ENCODE data around the gene SORBS2.

Gene SORBS2

DNA sequence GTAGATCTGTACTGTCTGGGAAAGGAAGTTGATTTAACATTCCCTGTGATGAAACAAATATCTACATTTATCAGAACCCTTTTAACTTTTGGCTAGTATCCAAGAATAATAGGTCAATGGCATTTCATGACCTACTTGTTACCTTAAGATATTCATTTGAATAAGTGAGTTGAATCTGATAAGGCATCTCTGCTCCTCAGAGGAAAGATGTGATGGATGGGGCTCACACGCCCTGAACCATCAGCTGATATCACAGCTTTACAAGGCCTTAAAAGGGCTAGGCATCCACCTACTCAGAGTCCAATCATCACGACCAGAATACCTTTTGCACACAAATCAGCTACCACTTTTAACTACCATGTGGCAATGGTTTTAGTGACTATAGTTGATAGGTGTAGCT lies 186.5 kb downstream of the SORBS2 start:
- DNase-seq: no peak

DNA sequence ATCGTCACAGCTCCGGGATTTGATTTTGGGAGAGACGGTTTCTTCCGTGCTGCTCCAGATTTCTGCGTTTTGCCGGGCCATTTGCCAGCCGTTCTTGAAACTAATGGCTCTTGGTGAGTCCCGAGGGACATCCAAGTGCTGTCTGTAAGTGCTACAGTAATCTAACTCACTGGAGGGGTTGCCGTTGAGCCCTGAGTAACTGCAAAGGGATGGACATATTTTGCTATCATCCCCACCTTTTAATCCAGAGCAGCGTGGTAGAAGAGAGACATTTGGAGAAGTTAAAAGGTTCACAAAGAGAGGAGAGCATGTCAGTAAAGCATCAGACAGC lies 187.8 kb downstream of the SORBS2 start:
- DNase-seq: no peak

DNA sequence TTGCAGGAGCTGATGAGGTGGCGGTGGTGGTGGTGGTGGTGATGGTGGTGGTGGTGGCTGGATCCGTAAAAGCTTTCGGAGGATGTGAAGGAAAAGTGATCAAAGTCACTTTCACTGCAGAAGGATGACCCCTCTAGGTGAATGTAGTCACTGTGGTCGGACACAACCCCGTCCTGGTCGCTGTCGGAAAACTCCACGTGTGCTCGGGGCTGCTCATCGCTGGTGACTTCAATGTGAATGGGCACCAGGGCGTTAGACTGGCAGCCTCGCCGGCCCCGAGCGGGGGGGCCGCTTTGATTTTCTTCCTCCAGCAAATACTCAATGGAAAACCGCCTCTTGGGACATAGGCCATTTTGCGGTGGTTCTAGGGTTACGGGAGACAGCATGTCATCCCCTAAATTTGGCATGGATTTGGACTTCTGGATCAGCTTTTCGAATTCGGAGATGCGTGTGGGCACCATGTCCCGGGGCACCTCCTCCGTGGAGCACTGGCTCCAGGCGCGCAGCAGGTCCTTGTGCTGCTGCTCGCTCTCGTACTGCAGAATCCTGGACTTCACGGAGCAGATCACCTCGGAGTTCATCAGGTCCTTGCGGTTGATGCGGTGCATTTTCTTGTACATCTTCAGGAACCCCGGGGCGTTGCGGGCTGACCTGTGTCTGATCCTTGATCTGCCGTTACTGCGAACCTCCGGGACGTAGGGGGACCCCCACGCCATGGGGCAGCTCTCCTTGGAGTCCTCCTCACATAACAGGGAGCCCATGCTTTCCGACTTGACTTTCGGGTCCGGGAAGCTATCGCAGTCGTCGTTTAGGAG lies 188.3 kb downstream of the SORBS2 start:
- DNase-seq: no peak

DNA sequence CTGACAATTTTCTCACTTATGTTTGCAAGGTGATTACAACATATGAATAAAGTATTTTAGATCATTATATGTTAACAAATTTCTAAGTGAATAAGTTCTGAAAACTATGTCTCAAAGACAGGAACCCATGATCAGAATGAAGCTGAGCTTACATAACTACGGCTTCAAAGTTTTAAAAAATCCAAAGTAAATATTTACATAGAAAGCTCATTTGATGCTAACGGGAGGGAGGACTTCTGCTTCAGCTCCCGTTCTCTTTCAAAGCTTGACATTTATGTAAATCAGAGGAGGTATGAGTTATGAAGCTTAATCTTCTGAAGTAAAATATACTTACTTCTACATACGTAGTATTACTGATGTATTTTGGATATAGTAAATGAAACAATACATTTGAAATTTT lies 203.8 kb downstream of the SORBS2 start:
- DNase-seq: no peak

DNA sequence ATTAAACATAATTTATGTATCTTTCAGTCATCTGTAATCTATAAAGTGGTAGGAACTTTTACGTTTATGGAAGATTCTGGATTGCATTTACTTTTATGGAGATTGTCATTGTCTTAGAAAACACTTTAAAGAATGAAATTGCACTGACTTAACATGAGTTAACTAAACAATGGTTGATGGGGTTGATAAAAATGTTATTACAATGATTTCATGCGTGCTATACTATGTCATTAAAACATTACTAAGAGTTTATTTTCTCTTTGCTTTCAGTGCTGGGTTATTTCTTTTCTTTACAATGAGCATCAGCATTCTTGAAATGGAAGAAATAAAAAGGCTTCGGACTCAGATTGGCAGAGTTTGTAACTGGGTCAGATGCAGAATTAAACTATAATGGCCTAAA lies 209.6 kb downstream of the SORBS2 start:
- DNase-seq: no peak

DNA sequence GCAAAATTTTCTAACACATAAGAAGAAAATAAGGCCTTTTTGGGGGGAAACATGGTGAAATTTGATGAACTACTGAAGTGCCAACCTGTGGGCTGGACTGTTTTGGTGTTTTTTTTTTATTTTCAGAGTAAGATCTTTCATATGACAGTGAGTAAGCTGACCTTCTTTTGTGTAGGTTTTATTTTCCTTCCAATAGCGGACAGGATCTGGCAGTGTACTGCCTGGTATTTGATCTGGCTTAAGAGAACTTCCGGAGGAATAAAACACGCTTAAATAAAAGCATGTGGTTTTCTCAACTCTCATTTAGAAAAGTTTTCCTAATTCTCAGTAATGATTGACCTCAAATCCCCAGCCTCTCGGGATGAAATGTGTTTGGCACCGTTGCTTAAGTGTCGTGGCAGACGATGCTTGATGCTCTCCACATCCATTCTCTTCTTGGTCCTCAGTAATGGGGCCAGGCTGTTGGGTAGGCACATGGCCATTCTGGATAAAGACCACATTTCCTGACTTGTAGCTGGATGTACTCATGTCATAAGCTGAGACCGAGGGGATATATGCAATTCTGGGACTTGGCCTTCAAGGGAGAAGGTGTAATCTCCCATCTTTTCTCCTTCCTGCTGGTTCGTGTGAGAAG lies 211.1 kb downstream of the SORBS2 start:
- DNase-seq: no peak

DNA sequence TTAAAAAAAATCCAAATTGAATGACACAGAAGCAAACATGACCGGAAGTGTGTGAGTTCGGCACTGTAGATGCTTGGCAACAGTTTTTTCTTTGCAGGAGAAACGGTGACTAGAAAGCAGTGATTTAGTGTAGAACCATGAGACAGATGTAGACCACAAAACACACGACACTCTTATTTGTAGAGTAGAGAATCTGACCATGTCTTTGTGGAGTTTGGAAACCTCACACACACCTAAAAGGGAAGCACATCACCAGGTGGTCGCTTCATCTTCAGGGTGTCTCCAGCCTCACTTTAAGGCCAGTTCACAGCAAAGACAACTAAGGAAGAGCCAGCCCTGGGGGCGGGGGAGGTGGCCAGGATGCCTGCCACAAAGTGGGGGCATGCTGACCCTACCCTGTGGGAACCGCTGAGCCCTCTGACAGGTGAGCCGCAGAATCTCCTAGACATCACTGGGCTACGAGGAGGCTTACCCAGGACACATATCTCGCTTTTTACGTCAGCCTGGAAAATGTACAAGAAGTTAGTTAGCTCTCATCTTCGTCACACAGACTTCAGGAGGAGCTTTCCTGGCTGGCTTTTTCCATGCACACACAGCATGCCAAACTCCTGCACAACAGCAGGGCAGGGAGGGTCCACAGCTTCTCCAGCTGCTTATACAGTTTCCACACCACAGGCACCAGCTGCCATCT lies 212.3 kb downstream of the SORBS2 start:
- no peak for DNase-seq

DNA sequence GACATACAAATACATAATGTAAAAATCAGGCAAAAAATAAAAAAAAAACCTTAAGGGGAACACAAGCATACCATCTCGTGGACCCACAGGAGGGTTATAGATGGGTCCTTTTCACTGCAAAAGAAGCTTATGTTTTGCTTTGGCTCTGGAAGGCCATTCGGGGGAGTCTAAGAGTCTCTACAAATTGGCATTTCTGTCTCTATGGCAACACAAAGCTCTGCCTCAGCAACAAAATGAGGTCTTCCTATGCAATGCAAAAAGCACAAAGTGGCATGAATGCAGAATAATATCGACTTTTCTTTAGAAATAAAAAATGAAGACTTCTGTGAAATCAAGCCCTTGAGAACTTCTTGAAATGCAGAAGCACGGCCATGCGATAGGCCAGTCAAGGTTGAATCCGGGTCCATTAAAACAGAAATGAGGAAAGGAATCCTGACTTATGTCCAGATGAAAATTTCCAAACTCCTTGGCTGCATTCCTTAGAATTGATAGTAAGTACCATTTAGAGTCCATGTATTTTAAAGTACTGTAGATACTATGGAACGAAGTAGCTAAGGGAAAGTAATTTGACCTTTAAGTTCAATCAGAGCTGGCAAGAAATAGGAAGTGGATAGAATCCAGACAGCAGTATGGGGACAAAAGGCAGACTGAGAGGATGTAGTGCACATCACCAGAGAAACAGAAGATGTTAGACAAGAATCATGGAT lies 213.0 kb downstream of the SORBS2 start:
- DNase-seq: no peak

DNA sequence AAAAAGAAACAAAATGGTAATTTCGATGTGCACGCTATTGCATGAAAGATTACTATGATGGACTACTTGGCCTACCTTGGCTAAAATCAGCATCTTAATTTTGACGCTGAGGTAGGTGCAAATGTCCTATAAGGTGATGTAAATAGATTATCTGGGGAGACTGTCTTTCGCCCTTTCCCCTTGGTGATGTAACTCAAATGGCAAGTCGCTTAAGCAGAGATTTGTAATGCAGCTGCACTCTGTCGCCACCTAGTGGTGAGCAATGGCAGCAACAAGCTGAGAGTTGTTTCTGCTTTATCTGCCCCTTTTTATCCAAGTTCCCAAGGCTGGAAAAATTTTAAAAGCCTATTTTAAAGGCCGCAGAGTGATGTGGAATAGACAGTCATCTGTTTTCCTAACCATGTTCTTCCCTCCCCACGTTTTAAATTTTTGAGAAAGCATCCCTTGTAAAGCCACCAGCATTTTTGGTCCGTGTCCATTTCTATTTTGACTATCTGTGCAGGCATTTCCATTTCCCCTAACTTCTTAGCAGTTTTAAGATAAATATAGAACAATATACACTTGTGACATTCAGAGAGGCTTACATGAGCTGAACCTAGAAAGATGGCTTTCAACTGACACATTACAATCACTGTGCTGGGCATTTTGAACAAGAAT lies 214.3 kb downstream of the SORBS2 start:
- peak; percentile 55 for DNase-seq

DNA sequence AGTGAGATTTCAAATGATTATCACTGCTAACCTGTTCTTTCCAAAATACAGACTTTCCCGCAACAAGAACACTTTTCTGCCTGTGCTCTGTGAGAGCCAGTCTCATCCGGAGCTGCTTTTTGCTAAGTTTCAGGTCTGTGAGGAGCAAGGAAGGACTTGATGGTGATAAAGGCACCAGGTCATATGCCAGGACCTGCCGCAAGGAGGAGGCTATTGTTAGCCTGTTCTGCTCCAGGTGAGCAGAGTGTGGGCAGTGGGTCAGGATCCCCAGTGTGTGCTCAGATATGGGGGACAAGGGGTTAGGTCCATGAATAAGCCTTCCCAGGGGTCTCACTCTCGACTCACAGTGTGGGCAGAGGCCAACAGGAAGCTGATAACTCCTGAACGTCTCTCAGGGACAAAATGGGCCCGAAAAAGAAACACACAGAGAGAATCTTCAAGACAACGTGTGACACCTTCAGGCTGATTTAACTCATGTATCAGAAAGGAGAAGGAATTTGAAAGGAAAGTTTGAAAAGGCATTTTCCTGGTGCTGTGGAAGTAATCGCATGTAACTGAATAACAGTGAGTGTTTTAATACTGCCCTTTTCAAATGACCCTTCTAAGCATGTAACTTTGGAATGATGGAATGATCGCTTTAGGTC lies 219.0 kb downstream of the SORBS2 start:
- no peak for DNase-seq

DNA sequence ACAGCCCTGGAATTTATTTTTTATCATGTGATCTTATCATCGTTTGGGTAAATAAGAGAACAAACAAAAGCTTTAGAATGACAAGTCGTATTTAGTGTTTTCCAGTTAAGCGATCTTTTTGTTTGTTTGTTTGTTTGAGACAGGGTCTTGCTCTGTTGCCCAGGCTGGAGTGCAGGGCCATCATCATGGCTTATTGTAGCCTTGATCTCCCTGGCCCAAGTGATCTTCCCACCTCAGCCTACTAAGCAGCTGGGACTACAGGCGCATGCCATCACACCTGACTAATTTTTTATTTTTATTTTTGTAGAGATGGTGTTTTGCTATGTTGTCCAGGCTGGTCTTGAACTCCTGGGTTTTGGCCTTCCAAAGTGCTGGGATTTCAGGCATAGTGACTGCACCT lies 219.6 kb downstream of the SORBS2 start:
- no peak for DNase-seq

DNA sequence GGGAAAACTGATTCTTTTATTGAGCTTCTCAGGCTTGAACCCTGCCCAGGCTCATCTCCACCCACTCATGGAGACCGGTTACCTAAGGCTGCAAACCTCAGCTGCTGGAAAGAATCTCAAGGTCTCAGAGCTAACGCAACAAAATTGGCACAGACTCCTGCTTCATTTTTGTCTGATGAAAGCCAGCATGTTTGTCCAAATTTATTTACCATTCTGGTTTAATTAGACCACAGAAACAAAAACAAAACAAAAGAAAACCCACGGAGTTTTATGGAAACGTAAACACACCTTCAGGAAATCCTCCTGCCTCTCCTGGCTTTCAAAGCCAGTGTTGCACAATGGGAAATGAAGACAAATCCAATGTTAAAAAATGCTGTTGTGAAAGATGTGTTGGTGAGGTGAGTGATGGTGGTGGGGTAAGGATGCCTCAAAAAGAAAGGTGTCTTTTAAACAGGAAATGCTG lies 220.3 kb downstream of the SORBS2 start:
- DNase-seq: no peak

DNA sequence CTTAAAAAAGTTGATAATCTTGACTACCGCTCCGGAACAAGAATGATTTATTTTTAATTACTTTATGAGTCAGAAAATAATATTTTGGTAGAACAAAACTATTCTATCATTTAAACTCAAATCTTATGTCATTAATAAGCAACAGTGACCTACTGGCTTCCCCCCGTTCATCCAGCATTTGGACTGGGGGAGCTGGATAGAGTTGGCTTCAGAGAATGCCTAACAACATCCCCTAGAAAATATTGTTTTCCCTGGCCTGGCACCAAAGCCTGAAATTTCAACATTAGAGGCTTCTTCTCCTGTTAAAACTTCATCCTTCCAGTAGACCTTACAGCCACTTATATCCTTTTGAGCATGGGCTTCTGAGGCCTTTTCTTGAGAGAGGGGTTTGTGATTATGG lies 221.0 kb downstream of the SORBS2 start:
- DNase-seq: no peak

DNA sequence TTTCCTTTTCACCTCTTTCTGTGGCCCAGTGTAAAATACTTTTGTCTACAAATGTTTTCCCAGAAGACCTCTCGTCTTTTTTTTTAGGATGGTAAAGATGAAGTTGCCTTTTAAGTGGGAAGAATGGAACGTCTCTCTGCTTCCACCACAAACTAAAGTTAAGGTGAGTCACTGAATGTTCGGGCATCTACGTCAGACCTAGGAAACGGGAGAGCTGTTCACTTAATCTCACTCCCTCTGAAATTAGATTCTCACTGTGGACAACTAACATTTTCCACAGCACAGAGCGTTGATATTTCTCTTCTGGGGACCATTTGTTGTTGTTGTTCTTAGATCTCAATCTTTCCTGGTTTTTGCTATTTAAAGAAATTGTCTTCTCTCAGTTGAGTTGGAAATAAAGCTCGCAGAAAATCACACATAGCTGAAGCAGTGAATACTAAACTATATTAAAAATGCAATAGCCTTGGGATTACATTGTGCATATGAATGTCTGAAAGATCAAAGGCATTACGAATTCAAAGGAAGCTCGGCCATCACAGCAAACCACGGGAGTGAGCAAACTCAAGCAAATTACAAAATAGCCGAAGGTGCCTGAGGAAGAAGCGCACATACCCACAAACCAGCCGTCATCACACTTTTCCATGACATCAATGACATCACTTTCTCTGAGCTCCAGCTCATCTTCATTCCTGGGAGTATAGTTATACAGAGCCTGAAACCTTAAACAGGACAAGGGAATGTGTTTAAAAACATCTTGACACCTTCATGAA lies 222.7 kb downstream of the SORBS2 start:
- DNase-seq: no peak

DNA sequence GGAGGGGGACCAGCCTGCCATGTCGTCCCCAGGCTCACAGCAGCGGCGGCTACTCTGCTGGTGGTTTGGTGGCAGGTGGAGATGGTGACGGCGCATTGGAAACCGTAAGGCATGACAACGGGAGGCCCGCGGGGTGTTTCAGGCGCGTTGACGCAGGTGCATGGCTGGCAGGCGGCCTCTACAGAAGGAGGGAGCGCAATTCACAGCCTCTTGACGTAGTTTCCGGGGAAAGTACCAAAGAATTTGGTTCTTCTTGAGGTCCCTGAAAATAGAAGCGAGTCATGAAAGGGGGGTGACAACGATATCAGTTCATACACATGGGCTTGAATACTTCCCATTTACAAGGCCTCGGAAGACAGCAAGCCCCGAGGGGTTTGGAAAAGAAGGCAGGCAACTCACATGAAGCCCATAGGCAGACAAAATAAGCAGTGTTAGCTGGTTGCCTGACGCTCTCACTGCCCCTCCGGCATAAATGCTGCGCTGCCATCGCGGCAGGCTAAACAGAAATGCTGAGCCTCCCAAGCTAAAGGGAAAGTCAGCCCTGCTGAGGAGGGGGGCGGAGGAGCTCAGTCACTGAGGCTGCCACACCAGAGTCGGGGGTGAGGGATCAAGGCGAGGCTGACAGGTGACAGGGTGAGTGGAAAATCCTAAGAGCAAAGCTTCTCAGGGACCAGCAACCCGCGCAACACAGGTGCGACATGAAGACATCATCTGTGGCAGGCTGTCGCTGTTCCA lies 224.4 kb downstream of the SORBS2 start:
- DNase-seq: peak; percentile 81

DNA sequence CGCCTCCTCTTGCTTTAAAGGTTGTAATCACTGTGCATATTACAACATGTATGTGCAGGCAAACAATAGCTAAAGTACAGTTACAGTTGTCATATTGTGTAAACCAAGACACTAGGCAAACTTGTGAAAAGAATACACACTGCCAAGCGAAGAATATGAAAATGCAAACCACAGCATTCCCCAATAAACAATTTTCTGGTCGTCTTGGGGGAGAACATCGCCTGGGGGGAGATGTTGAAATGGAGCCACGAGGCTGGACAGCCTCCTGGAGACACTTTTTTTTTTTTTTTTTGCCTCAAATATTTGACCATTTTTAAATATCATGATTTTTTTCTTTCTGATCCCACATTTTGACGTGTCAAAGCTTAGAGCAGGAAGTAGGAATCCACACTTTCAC lies 225.0 kb downstream of the SORBS2 start:
- no peak for DNase-seq

DNA sequence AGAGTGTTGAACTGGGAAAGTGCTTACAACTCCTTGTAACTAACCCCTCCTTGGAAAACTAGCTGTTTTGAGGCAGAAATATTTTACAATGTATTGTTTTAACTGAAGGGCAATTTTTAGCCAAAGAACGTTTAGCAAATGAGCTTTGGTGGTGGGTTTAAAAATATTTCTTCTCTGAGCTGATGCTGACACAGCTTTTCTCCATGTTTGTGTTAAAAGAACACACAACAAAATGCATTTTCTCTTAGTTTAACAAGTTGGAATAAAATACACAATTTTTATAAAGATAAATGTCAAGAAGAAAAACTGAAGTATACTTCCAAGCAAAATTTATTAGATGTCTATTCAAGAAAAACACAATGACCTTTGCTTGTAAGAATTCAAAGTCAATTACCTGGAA lies 226.8 kb downstream of the SORBS2 start:
- no peak for DNase-seq

DNA sequence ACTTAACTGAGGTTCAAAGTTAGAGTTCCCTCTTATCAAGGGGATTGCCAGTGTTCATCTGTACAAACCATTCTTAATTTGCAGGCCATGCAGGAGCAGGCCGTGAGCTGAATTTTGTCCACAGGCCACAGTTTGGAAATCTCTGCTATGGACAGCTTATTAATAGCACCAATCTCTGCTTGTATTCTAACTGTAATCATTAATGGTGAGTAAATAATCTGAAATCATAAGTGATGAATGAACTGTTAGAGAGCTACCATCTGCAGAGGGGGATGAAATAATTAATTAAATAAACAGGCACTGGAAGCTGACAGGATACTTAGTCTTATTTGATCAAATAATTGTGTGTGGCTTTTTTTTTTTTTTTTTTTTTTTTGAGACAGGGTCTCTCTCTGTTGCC lies 228.2 kb downstream of the SORBS2 start:
- no peak for DNase-seq

DNA sequence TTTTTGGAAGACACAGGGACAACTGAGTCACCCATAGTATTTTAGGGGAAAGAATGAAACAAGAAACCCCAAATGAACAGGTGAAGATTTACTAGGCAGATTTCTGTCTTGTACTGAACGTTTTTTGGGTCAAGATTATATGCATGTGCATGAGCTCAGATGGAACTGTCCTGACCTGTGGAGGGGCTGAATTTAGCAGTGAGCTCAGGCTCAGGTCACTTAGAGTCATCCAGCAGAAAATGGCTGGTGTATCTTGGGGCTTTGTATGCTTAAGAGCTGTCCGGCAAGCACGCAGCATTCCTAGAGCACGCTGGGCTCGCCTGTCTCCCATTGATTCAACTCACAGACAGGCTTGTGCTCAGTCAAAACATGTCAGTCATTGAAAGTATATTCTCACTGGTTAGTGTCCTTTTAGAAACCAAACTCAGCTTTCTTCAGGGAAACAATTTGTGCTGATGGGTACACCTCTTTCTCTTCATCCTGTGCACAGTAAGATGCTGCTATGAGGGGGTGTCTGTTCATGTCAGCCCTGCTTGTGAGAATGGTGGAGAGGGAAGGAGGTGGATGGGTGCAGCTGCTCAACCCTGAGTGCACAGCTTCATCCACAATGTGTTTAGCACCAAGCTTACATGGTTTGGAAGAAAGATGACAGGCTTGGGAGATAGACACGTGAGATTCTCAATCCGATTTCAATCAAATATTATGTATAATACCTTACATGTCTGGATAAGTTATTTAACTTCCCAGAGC lies 229.2 kb downstream of the SORBS2 start:
- no peak for DNase-seq

DNA sequence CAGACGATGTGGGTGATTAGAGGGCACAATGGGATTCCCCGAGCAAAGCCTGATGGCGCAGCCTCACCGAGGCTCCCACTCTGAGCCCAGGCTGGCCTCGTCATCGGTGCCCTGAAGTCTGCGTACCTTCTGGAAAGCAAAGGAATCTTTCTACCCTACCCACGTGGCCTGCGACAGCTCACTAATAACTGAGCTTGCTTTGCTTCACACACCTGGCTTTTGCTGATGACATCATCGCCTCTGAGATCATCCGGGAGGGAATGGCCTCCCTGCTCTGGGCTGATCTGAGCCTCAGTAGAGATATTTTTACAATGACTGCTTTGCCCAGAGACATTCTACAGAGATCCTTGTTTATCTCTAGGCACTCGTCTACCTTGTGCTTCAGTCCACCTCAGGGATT lies 231.3 kb downstream of the SORBS2 start:
- no peak for DNase-seq
